HG03354 (cell line): Measurements from ENCODE around the gene RAD51B.
"Not testable (repeated sequence)": the region's sequence is repeated elsewhere in the genome, so short reads cannot be mapped to it uniquely, and the experiment has no call there.

Experiments
- ATAC-seq: cut with Tn5 transposase; IDR thresholded peaks from one replicate; pipeline ENCODE4 v1.9.1; 2021; ENCODE audit warnings: mild to moderate bottlenecking; ENCODE audit not compliant: unreplicated experiment, poor library complexity, severe bottlenecking

RAD51B gene

GRCh38 chr14:68181519-68182326 is 362.1 kb downstream of the RAD51B start:
- peak; percentile 55 for ATAC-seq

- peak; percentile 78 for ATAC-seq
Observed at GRCh38 chr14:68182492-68182891, 362.9 kb downstream of the RAD51B start.

- ATAC-seq = not testable (repeated sequence)
Observed at GRCh38 chr14:68186500-68187276, 367.1 kb downstream of the RAD51B start.

- no peak for ATAC-seq
Observed at GRCh38 chr14:68188174-68188573, 368.6 kb downstream of the RAD51B start.

GRCh38 chr14:68190032-68190431 is 370.5 kb downstream of the RAD51B start:
- no peak for ATAC-seq

GRCh38 chr14:68191567-68192321 is 372.2 kb downstream of the RAD51B start:
- no peak for ATAC-seq

- ATAC-seq = no peak
Observed at GRCh38 chr14:68192935-68193334, 373.4 kb downstream of the RAD51B start.

- ATAC-seq = no peak
Observed at GRCh38 chr14:68193970-68194681, 374.5 kb downstream of the RAD51B start.

- no peak for ATAC-seq
Observed at GRCh38 chr14:68195126-68195525, 375.5 kb downstream of the RAD51B start.

- no peak for ATAC-seq
Observed at GRCh38 chr14:68198713-68199495, 379.3 kb downstream of the RAD51B start.

GRCh38 chr14:68199554-68200151 is 380.1 kb downstream of the RAD51B start:
- ATAC-seq = no peak

- ATAC-seq = no peak
Observed at GRCh38 chr14:68203871-68204270, 384.3 kb downstream of the RAD51B start.

- no peak for ATAC-seq
Observed at GRCh38 chr14:68208218-68208617, 388.6 kb downstream of the RAD51B start.

GRCh38 chr14:68208626-68209317 is 389.2 kb downstream of the RAD51B start:
- ATAC-seq = no peak

- ATAC-seq = peak; percentile 94
Observed at GRCh38 chr14:68210729-68211299, 391.2 kb downstream of the RAD51B start.

- ATAC-seq = no peak
Observed at GRCh38 chr14:68211421-68211820, 391.8 kb downstream of the RAD51B start.

- no peak for ATAC-seq
Observed at GRCh38 chr14:68211886-68212285, 392.3 kb downstream of the RAD51B start.

GRCh38 chr14:68212361-68212760 is 392.8 kb downstream of the RAD51B start:
- ATAC-seq = no peak
